Measurements from ENCODE around the gene MYOZ1.

The MYOZ1 gene

GRCh38 chr10:73647211-73647874, 6.1 kb upstream of the MYOZ1 start:
- TF ChIP-seq FOXP2 (optimal IDR thresholded peaks at IDR 0.05; ENCODE audit: borderline replicate concordance, extremely low read depth, extremely low read length, insufficient read depth) = no peak
- no peak for TF ChIP-seq POLR2AphosphoS5 (IDR thresholded peaks at IDR 0.05; ENCODE audit: low read depth, low read length)
- no peak for TF ChIP-seq TAF1 (IDR thresholded peaks at IDR 0.05; ENCODE audit: borderline replicate concordance, insufficient read depth, low read length)
- no peak for TF ChIP-seq SIN3A (IDR thresholded peaks at IDR 0.05; ENCODE audit: borderline replicate concordance, insufficient read depth, low read length)
- TF ChIP-seq REST (IDR thresholded peaks at IDR 0.05; ENCODE audit: insufficient read depth in 1 of 2, low read depth in 2 of 2, low read length in 2 of 2) = no peak

GRCh38 chr10:73646598-73647041, 5.3 kb upstream of the MYOZ1 start:
- TF ChIP-seq FOXP2 (optimal IDR thresholded peaks at IDR 0.05; ENCODE audit: borderline replicate concordance, extremely low read depth, extremely low read length, insufficient read depth) (no peak), POLR2AphosphoS5 (IDR thresholded peaks at IDR 0.05; ENCODE audit: low read depth, low read length) (no peak), TAF1 (IDR thresholded peaks at IDR 0.05; ENCODE audit: borderline replicate concordance, insufficient read depth, low read length) (no peak), REST (IDR thresholded peaks at IDR 0.05; ENCODE audit: insufficient read depth in 1 of 2, low read depth in 2 of 2, low read length in 2 of 2) (no peak), SIN3A (IDR thresholded peaks at IDR 0.05; ENCODE audit: borderline replicate concordance, insufficient read depth, low read length) (no peak)

- TF ChIP-seq FOXP2 (optimal IDR thresholded peaks at IDR 0.05; ENCODE audit: borderline replicate concordance, extremely low read depth, extremely low read length, insufficient read depth) (no peak), SIN3A (IDR thresholded peaks at IDR 0.05; ENCODE audit: borderline replicate concordance, insufficient read depth, low read length) (no peak), POLR2AphosphoS5 (IDR thresholded peaks at IDR 0.05; ENCODE audit: low read depth, low read length) (no peak), REST (IDR thresholded peaks at IDR 0.05; ENCODE audit: insufficient read depth in 1 of 2, low read depth in 2 of 2, low read length in 2 of 2) (no peak), TAF1 (IDR thresholded peaks at IDR 0.05; ENCODE audit: borderline replicate concordance, insufficient read depth, low read length) (no peak)
Observed at GRCh38 chr10:73645251-73645650, 4.0 kb upstream of the MYOZ1 start.

GRCh38 chr10:73644767-73645166, 3.5 kb upstream of the MYOZ1 start:
- TF ChIP-seq TAF1 (IDR thresholded peaks at IDR 0.05; ENCODE audit: borderline replicate concordance, insufficient read depth, low read length) = no peak
- TF ChIP-seq SIN3A (IDR thresholded peaks at IDR 0.05; ENCODE audit: borderline replicate concordance, insufficient read depth, low read length) = no peak
- no peak for TF ChIP-seq POLR2AphosphoS5 (IDR thresholded peaks at IDR 0.05; ENCODE audit: low read depth, low read length)
- no peak for TF ChIP-seq FOXP2 (optimal IDR thresholded peaks at IDR 0.05; ENCODE audit: borderline replicate concordance, extremely low read depth, extremely low read length, insufficient read depth)
- no peak for TF ChIP-seq REST (IDR thresholded peaks at IDR 0.05; ENCODE audit: insufficient read depth in 1 of 2, low read depth in 2 of 2, low read length in 2 of 2)
